Activated T-cell treated with anti-CD3 and anti-CD28 coated beads, Interleukin-2, amount 50 U/mL, for 1 hour (primary cell): ENCODE data around the gene ACSF2.
"Not testable (repeated sequence)": the region's sequence is repeated elsewhere in the genome, so short reads cannot be mapped to it uniquely, and the experiment has no call there.

ENCODE experiments used
- DNase-seq: peaks from one replicate; pipeline ENCODE4 v3.0.0-alpha.2; 2020

ACSF2 gene, protein sequence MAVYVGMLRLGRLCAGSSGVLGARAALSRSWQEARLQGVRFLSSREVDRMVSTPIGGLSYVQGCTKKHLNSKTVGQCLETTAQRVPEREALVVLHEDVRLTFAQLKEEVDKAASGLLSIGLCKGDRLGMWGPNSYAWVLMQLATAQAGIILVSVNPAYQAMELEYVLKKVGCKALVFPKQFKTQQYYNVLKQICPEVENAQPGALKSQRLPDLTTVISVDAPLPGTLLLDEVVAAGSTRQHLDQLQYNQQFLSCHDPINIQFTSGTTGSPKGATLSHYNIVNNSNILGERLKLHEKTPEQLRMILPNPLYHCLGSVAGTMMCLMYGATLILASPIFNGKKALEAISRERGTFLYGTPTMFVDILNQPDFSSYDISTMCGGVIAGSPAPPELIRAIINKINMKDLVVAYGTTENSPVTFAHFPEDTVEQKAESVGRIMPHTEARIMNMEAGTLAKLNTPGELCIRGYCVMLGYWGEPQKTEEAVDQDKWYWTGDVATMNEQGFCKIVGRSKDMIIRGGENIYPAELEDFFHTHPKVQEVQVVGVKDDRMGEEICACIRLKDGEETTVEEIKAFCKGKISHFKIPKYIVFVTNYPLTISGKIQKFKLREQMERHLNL

DNA sequence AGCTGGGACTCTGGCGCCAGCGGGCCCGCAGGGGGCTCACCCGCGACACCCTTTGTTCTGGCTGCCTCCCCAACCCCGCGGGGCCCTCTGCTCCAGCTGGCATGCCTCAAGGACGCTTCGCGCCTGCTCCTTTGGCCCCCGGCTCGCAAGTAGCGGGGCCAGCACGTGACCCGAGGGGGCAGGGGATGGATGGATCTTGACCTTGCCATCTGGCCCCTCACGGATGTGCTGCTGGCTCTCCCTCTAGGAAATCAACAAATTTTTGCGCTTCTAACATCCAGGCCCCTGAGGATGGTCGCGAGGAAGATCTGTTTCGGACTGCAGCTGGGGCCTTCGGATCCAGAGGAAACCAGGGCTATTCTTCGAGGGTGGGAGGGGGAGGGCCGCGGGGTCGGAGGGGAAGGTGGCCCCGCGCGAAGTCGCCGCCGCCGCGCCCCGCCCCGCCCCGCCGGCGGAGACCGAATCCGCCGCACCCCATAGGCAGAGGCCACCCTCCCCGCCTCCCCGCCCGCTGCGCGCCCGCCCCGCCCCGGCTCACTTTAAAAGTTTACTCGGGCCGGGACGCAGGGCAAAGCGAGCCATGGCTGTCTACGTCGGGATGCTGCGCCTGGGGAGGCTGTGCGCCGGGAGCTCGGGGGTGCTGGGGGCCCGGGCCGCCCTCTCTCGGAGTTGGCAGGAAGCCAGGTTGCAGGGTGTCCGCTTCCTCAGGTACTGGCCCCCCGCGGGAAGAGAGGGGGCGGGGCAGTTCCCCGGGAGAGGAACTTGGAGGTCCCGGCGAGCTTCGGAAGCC lies at the start of gene ACSF2:
Gene ACSF2, plus strand, starts transcription at position 537 of the 790 bp plus-strand sequence. Its CDS starts 44 bp downstream, at position 581.
- DNase-seq: peak; percentile 74

DNA sequence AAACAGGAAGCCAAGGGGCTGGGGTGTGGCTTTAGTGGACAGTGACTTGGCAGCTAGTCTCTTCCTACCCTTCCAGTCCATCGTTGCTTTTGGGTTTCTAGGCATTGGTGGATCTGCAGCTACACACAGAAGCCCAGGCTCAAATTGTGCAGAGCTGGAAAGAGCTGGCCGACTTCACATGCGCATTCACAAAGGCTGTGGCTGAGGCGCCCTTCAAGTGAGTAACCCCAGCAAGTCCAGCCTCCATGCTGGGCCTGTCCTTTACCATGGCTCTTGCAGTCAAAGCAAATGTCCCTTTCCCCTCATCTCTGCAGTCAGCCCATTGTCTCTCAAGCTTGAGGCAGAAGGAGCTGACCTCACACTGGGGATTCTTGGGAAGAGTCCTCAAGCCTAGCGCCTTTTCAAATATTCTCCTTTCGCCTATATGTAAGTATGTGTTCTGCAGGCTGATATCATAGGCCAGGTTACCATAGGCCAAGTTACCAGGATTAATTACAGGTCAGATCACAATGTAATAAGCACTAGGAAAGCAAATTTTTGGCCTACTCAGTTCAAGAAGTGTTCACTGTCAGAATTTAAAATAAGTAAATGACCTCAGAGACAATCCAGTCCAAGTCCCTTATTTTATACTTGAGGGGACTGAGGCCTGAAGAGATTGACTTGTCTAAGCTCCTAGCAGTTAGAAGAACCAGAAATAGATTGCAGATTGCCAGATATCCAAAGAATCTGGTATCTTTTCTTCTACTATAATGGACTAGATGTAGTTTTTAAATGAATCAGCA lies 46.5 kb upstream of the ACSF2 start:
- no peak for DNase-seq

DNA sequence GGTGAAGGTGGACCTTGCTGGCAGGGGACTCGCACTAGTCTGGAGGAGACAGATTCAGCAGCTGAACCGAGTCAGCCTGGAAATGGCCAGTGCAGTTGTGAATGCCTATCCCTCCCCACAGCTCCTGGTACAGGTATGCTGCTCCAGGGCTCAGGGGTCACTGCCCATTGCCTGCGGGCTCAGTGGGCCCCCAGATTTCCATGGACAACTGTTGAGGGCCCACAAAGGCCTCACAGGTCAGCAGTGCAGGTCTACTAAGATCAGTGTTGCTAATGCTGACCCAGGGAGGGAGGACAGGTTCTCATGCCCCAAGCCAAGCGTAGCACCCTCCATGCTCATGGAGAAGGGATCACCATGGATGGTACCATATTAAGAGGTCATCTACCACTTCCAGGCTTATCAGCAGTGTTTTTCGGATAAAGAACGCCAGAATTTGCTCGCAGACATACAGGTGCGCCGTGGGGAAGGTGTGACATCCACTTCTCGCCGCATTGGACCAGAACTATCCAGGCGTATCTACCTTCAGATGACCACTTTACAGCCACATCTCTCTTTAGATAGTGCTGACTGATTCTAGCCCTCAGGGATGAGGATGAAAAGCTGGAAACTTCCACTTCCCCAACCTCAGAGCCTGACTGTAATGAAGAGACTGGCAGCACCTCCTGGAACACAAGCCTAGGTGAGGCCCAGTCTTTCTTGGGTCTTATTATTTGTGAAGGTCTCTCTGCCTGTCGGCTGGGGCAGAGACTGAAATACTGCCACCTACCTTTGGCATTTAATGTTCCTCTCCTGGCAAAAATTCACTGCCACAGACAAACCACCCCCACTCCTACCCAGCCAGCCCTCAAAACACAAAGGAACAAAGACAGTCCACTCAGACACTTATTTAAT lies 45.4 kb upstream of the ACSF2 start:
- DNase-seq: no peak

DNA sequence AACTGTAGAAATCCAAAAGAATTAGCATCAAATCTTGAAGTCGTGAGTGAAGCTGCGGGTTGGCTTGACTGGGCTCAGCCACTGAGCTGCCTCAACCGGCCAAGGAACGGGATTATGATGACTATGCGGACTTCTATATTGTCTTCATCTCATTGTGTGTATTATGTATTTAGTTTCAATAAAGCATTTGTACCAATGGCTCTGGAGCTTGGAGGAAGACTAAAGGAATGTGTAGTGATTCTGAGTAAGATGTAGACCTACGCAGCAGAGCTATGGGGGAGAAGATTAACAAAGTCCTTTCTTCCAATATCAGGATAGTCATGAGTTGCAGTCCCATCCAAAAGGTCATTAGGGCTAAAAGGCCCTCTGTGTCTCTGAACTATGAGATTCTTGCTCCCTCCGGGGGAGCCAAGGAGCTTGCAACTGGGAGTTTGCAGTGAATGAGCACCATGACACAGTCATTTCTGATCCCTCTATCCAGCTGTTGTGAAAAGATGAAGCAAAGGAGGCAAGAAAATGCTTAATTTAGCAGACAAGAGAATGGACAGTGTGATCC lies 44.7 kb upstream of the ACSF2 start:
- DNase-seq: no peak

DNA sequence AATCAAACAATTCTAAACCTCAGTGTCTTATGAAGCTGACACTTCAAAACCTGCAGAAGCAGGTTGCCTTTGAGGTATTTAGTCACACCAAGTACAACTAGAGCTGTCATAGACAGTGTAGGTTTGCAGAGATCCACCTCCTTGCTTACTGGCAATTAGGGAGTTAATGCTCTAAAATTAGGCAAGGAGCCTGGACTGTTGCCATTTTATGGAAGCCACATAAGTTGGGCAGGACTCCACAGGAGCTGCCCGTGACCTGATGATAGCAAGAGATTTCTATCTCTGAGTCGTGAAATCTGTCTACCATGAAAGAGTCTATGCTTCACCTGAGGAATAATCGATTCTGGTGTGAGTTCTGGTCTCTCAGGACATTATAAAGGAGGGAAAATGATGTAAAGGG lies 44.1 kb upstream of the ACSF2 start:
- DNase-seq: no peak

DNA sequence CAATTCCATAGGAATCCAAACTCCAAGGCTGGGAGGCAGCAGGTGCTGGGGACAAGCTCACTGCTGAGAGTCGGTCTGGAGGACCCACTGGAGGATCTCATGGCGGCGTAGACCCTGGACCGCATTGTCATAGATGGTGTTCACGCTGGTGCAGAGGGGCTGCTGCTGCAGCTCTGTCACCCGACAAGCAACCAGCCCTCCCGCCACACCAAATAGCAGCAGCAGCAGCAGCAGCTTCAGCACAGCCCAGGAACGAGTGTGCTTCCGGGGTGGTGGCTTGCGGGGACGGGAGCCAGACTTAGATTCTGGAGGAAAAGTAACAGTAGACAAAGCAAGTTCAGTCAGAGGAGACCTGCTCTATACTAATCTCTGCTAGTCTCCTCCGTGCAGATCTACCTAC lies 43.1 kb upstream of the ACSF2 start:
- DNase-seq: no peak

DNA sequence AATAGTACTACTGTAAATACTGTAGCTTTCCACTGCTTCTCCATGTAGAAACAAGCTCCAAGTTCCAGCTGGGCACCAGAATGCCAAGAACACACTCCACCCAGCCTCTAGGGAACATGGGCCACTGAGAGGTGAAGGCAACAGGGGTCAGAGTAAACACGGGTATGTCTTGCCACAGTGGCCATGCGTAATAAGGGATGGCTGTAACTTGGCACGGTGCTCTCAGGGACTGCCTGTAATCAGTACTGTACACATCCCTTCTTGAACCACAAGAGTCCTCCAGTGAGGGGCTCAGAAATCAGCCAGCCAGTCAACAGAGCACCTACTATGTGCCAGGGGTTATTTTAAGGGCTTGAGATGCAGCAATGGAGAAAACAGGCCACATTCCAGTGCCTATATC lies 39.5 kb upstream of the ACSF2 start:
- no peak for DNase-seq

DNA sequence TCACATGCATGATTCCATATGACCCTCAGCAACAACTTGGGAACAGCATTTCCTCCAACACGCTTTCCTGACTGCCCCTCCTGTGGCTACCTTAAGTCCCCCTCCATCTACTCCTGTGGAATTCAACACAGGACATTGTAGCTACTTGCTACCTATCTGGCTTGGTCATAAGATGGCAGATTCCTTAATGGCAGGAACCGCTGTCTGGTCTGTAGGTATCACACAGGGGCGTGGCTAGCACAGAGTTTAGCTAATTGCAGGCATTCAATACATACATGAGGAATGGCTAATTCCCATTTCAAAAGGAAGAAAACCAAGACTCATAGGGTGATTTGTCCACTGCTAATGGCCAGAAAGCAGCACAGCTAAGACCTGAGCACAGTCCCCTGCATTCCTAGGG lies 37.3 kb upstream of the ACSF2 start:
- DNase-seq: no peak

DNA sequence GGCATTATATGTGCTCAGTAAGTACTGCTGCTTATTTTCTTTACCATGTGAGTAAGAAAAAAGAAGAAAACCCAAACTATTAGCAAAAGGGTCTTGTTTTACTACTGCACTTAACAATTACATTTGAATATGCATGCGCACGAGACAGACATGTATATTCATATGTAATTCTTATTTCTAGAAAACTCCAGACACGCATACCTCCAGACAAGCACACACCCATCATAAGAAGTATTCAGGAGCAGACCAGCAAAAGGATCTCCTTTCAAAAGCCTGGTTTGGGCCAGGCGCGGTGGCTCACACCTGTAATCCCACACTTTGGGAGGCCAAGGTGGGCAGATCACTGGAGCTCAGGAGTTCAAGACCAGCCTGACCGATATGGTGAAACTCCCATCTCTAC lies 36.5 kb upstream of the ACSF2 start:
- DNase-seq: no peak

DNA sequence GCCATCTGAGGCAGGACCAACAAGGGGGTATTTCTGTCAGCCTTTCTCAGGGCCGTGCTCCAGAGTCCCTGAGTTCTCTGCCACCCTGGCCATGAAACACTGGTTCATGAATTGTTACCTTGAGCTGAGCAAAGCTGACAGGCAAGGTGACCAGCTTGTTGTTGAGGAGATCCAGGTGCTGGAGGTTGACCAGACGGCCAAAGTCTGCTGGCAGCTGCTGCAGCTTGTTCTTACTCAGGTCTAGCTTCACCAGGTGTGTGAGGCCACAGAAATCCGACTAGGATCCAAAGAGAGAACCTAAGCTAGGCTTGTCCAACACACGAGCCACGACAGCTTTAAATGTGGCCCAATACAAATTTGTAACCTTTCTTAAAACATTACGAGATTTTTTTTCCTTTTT lies 33.4 kb upstream of the ACSF2 start:
- DNase-seq: no peak

DNA sequence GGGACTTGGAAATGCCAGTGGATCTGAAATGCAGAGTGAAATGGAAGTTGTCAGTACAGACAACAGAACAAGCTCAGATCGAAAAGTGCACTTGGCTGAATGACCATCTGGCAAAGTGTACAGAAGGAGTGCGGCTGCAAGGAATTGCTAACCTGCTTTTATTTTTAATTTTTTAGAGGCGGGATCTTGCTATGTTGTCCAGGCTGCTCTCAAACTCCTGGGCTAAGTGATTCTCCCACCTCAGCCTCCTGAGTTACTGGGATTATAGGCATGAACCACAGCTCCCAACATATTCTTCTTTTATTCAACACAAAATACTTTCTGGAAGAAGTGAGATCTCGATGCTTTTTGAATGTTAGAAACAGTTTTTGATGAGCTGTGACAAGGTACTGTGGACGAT lies 32.3 kb upstream of the ACSF2 start:
- no peak for DNase-seq

DNA sequence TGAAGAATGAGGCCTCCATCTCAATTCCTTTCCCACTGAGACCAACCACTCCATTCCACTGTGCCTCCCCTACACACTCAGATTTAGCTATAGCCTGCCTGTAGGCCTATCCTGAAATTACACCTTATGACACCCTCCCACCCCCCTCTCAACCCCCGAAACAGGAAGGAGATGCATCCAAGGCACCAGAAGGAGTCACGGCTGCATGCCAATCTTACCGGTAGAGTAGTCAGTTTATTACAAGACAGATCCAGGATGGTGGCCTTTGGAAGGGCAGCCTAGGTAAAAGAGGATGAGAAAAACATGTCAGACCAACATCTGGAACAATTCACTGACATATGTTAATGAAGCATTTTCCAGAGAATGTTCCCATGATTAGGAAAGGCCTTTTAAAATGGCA lies 31.3 kb upstream of the ACSF2 start:
- DNase-seq: no peak

DNA sequence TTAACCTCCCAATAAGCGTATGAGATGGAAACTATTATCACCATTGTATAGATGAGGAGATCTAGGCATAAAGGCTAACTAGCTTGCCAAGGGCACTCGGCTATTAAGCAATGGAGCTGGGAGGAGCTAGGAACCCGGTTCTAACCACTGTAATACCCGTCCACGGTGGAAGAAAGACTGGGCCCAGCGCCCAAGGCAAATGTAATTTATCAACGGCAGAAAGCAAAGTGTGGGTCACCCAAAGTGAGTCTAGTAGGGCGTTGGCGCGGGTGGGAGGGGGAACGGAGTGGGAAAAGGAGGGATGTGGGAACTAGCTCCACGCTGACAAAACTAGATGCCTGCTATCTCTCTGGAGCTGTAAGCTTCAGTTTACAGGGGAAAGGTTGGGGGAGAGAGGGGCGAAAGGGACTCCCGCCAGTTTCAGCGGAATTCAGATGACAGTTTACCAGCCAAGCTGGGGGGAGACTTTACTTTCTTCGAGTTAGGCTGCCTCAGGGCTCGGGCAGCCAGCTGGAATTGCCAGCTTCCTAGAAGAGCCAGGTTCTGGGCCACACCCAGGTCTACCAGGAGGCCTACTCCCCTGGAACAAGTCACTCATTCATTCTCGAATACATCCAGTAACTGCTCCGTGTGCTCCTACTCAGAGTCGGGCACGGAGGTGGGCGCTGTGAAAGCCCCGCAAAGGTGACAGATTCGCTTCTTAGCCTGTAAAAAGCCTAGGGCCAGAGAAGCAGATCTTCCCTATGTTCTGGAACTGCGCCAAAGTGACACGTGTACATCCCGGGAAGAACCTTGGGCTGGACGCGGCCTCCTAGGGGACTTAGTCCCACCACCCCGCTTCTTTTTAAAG lies 29.5 kb upstream of the ACSF2 start:
- DNase-seq: no peak

DNA sequence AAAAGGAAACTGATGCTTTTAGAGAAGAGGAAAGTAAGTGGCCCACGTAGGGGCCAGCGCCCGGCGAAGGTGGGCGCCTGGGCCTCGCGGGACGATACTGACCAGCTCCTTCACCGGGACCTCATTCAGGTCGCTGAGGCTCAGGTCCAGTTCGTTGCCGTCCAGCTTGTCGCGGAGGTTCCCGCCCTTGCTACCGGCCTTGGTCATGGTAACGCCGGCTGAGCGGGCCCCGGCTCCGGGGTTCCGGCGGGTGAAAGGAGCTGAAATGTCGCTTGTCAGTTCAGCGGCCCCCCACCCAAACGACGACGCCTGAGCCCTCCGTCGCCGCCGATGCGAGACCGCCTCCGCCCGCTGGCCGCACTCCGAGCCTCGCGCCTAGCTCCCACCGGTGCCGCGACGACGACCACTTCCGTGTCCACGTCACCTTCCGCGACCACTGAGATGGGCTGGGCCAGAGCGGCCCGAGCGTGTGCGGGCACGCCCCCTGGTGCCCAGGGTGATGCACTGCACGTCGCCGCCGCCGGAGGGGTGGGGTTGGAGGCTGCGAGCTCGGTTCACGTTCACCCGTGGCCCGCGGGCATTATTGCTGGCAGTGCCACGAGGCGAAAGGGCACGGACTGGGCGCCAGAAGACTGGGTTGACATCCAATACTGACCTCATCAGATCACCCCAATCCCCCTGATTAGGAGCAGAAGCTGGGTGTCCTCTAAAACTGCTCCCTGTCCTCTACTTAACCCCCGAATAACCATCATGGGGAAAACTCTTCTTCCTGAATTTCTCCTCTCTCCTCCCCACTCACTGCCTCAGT lies 28.7 kb upstream of the ACSF2 start, which contains the start of gene LRRC59:
Gene LRRC59, minus strand, starts transcription at position 413 of the 808 bp plus-strand sequence. Its CDS starts 206 bp downstream, at position 207.
- DNase-seq: peak; percentile 97

DNA sequence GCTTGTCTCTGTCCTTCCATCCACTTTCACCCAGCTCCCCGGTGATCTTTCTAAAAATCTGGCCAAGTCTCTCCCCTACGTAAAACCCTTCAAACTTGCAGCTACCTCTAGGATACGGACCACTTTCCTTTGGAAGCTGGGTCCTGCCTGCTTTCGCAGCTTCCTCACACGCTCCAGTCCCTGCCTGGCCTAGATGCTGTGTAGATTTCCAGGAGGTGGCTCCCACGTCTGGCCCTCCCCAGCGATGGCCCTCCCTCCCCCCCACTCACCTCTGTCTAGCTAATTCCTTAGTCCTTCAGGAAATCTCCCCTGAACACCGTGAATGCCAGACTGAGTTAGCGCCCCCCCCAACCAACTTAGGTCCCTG lies 28.1 kb upstream of the ACSF2 start:
- no peak for DNase-seq

DNA sequence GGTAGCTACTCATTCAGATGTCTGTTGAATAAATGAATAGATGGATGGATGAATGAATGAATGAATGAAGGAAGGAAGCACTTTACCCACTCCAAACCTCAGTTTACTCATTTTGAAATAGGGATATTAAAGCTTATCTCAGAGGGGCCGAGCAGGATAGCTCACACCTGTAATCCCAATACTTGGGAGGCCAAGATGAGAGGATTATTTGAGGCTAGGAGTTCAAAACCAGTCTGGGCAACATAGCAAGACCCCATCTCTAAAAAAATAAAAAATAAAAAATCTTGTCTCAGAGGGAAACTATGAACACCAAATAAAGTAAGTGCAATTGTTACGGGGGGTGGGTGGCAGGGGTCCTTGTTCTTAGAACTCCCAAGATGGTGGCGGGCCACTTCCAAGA lies 27.3 kb upstream of the ACSF2 start:
- DNase-seq: not testable (repeated sequence)

DNA sequence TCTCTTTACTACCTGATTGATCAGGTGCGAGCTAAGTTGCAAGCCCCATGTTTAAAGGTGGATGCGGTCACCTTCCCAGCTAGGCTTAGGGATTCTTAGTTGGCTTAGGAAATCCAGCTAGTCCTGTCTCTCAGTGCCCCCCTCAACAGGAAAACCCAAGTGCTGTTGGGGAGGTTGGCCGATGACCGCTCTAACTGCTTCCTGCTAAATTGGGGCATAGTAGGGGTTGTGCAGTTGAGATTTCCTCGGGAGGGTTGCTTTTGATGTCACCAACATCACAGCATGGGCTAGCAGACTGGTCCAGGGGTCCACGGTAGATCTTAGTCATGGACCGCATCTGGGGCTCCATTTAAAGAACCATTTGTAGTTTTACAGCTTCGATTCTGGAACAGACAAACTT lies 26.4 kb upstream of the ACSF2 start:
- DNase-seq: not testable (repeated sequence)

DNA sequence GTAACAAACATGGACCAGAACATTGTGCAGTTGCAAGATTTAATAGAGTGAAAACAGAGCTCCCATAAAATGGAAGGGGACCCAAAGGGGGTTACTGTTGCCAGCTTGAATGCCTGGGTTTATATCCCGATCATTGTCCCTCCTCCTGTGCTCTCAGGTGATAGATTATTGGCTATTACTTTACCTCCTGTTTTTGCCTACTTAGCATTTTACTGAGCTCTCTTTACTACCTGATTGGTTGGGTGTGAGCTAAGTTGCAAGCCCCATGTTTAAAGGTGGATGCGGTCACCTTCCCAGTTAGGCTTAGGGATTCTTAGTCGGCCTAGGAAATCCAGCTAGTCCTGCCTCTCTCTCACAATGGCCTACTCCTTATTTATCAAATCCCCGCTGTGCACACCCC lies 20.7 kb upstream of the ACSF2 start:
- DNase-seq: not testable (repeated sequence)

DNA sequence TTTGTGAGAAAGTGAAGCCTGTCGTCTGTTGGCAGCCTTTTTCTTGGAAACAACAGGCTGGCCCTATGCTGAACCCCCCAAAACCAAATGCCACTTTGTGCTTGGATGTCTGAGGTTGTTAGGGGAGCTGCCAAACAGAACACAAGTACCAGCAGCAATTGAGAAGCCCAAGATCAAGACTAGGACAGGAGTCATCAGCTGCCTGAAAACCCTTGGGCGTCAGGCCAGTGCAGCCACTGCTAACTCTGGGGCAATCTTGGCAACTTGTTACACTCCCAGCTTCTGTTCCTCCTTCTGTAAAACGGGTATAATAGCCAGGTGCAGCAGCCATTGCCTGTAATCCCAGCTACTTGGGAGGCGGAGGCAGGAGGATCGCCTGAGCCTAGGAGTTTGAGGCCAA lies 19.4 kb upstream of the ACSF2 start:
- no peak for DNase-seq

DNA sequence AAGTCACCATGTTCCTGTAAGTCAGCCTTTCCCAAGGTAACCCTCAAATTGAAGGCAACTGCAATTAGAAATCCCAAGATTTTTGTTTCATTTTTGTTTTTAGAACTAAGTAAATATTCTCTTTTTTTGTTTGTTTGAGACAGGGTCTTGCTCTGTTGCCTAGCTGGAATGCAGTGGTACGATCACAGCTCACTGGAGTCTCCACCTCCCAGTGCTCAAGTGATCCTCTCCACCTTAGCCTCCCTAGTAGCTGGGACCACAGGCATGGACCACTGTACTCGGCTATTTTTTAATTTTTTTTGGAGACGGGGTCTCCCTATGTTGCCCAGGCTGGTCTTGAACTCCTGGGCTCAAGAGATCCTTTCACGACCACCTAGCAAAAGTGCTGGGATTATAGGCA lies 18.1 kb upstream of the ACSF2 start:
- no peak for DNase-seq
